Liver (tissue), 9 donors: ENCODE results near the gene CD59. TPM values are rescaled to one million over a fixed set of nuclear protein-coding genes. Genes with fewer than 3 reads are reported as not detected.

Source experiments
- DNase-seq: peaks from one replicate; pipeline ENCODE4 v3.0.0-alpha.2; 2017; ENCODE audit warnings: low spot score
- H3K27ac ChIP-seq, 2 donors: one replicate each; pipeline ENCODE4 v1.7.0; 2013; ENCODE audit warnings: inconsistent platforms in 2 of 2, low read length in 2 of 2, control low read depth in 1 of 2, low read depth in 1 of 2, mild to moderate bottlenecking in 1 of 2
- H3K27me3 ChIP-seq, 4 donors: one replicate each; pipeline versions ENCODE4 v1.6.1 to v1.7.0; 2013; ENCODE audit warnings: low read length in 3 of 4, inconsistent platforms in 1 of 4, mild to moderate bottlenecking in 1 of 4, moderate library complexity in 1 of 4; ENCODE audit not compliant: control insufficient read depth in 4 of 4, insufficient read depth in 4 of 4
- H3K36me3 ChIP-seq, 4 donors: one replicate each; pipeline versions ENCODE4 v1.6.1 to v1.7.0; 2013; ENCODE audit warnings: low read length in 3 of 4, mild to moderate bottlenecking in 3 of 4, low read depth in 1 of 4, moderate library complexity in 1 of 4; ENCODE audit not compliant: control insufficient read depth in 4 of 4, insufficient read depth in 3 of 4
- H3K4me1 ChIP-seq, 4 donors: one replicate each; pipeline versions ENCODE4 v1.6.1 to v1.7.0; 2013; ENCODE audit warnings: low read length in 3 of 4, mild to moderate bottlenecking in 3 of 4, moderate library complexity in 1 of 4; ENCODE audit not compliant: control insufficient read depth in 4 of 4, insufficient read depth in 4 of 4
- H3K4me3 ChIP-seq, 3 donors: one replicate each; pipeline versions ENCODE4 v1.6.1 to v1.7.0; 2013; ENCODE audit warnings: low read length in 3 of 3, control low read depth in 1 of 3, low read depth in 1 of 3, mild to moderate bottlenecking in 1 of 3
- H3K9ac ChIP-seq, 2 donors: one replicate each; pipeline ENCODE4 v1.7.0; 2013; ENCODE audit warnings: low read length in 2 of 2, mild to moderate bottlenecking in 2 of 2, moderate library complexity in 2 of 2, control low read depth in 1 of 2, low read depth in 1 of 2
- H3K9me3 ChIP-seq, 4 donors: one replicate each; pipeline versions ENCODE4 v1.6.1 to v1.7.0; 2013; ENCODE audit warnings: low read length in 3 of 4; ENCODE audit not compliant: control insufficient read depth in 4 of 4
- ATF3 ChIP-seq: IDR thresholded peaks from 2 replicates; pipeline ENCODE4 v1.6.1; 2016; ENCODE audit warnings: antibody characterized with exemption
- EGR1 ChIP-seq, 2 donors: IDR thresholded peaks; 2 replicates each; pipeline ENCODE4 v1.6.1; 2016 to 2018; ENCODE audit warnings: antibody characterized with exemption in 2 of 2, low read depth in 2 of 2
- GABPA ChIP-seq, 2 donors: IDR thresholded peaks in 1 of 2; conservative IDR thresholded peaks in 1 of 2; 2 replicates each; pipeline ENCODE4 v1.6.1; 2016; ENCODE audit warnings: antibody characterized with exemption in 2 of 2, mild to moderate bottlenecking in 1 of 2, moderate library complexity in 1 of 2
- HNF4A ChIP-seq, 2 donors: conservative IDR thresholded peaks; 2 replicates each; pipeline ENCODE4 v1.6.1; 2016; ENCODE audit warnings: antibody characterized with exemption in 2 of 2, mild to moderate bottlenecking in 2 of 2
- HNF4G ChIP-seq: IDR thresholded peaks from 2 replicates; pipeline ENCODE4 v1.6.1; 2016; ENCODE audit warnings: antibody characterized with exemption
- JUND ChIP-seq, 2 donors: IDR thresholded peaks; 2 replicates each; pipeline ENCODE4 v1.6.1; 2016; ENCODE audit warnings: antibody characterized with exemption in 2 of 2
- MAX ChIP-seq: IDR thresholded peaks from 2 replicates; pipeline ENCODE4 v1.6.1; 2016; ENCODE audit warnings: antibody characterized with exemption
- NR2F2 ChIP-seq: IDR thresholded peaks from 2 replicates; pipeline ENCODE4 v1.6.1; 2016; ENCODE audit warnings: antibody characterized with exemption
- RAD21 ChIP-seq, 2 donors: IDR thresholded peaks; 2 replicates each; pipeline ENCODE4 v1.6.1; 2016; ENCODE audit warnings: antibody characterized with exemption in 2 of 2, mild to moderate bottlenecking in 2 of 2
- REST ChIP-seq: IDR thresholded peaks from 2 replicates; pipeline ENCODE4 v1.6.1; 2016; ENCODE audit warnings: antibody characterized with exemption, mild to moderate bottlenecking
- RXRA ChIP-seq, 2 donors: IDR thresholded peaks; 2 replicates each; pipeline ENCODE4 v1.6.1; 2017 to 2018; ENCODE audit warnings: antibody characterized with exemption in 2 of 2, mild to moderate bottlenecking in 1 of 2
- SP1 ChIP-seq: IDR thresholded peaks from 2 replicates; pipeline ENCODE4 v1.6.1; 2018; ENCODE audit warnings: antibody characterized with exemption, mild to moderate bottlenecking
- TAF1 ChIP-seq: conservative IDR thresholded peaks from 2 replicates; pipeline ENCODE4 v1.6.1; 2016; ENCODE audit warnings: antibody characterized with exemption, mild to moderate bottlenecking
- YY1 ChIP-seq: IDR thresholded peaks from 2 replicates; pipeline ENCODE4 v1.6.1; 2016; ENCODE audit warnings: antibody characterized with exemption, mild to moderate bottlenecking
- WGBS: extraction: QIAGEN DNeasy Blood & Tissue Kit; methylation state at CpG from one replicate; pipeline ENCODE4 v1.1.7; 2013; 5-methylcytosine and 5-hydroxymethylcytosine counted together
- polyA plus RNA-seq, 2 donors: library from polyadenylated mRNA; stranded (reverse) in 1 of 2; unstranded in 1 of 2; fragments of 200-250 nt in 1 of 2; fragments of >200 nt in 1 of 2; fragmentation: Nextera tagmentation in 1 of 2; extraction: Ambion mirVana in 1 of 2; gene quantifications; one replicate each; pipeline versions ENCODE4 v1.2.1 to v1.2.3, GENCODE V29; 2013 to 2015
- total RNA-seq, 2 donors: library from RNA; depleted of rRNA; stranded (reverse); fragments of >200 nt; gene quantifications; one replicate each; pipeline ENCODE4 v1.2.3, GENCODE V29; 2014
- donor health status: healthy.
- donor health status: healthy.
- donor health status: healthy.
- donor health status: healthy.
- donor health status: healthy.

Gene CD59
- total and polyA plus RNA-seq, 4 donors = 74.2 to 181 (median 130) TPM

- Histone ChIP-seq H3K27ac (no peak overlapping the region), H3K4me3 (no peak overlapping the region), H3K27me3 (no peaks in the 10 kb centered on the region), H3K9ac (no peak overlapping the region), H3K4me1 (peaks cover 8 to 39% (median 31%) of the 10 kb centered on the region in 4 donors), H3K36me3 (peaks cover 0 to 29% (median 22%) of the 10 kb centered on the region in 4 donors), H3K9me3 (no peaks in the 10 kb centered on the region)
- WGBS = 93% methylated on average over 4 of the region's 4 CpGs
- no peak for DNase-seq
- no peak for TF ChIP-seq SP1
- TF ChIP-seq JUND (IDR thresholded peaks at IDR 0.05) = no peak
- no peak for TF ChIP-seq RXRA (IDR thresholded peaks at IDR 0.05)
- no peak for TF ChIP-seq NR2F2
- TF ChIP-seq MAX = no peak
- TF ChIP-seq GABPA (IDR thresholded peaks at IDR 0.05 in 1 of 2, conservative IDR thresholded peaks at IDR 0.05 in 1 of 2) = no peak
- TF ChIP-seq TAF1 = no peak
- TF ChIP-seq HNF4G = no peak
These were observed 33.3 kb upstream of the CD59 start for GRCh38 chr11:33769542-33769941.

GRCh38 chr11:33767624-33768023 is 31.4 kb upstream of the CD59 start:
- H3K36me3 ChIP-seq = peaks cover 0 to 44% (median 27%) of the 10 kb centered on the region in 4 donors
- TF ChIP-seq HNF4A (conservative IDR thresholded peaks at IDR 0.05) = no peak
- TF ChIP-seq TAF1 = no peak
- no peak for TF ChIP-seq EGR1 (IDR thresholded peaks at IDR 0.05; ENCODE audit: low read depth in 2 of 2)
- no peak for TF ChIP-seq ATF3
- TF ChIP-seq RXRA (IDR thresholded peaks at IDR 0.05) = no peak
- TF ChIP-seq RAD21 (IDR thresholded peaks at IDR 0.05) = no peak
- no peak for TF ChIP-seq SP1
- no peak overlapping the region for H3K27ac ChIP-seq
- no peaks in the 10 kb centered on the region for H3K9me3 ChIP-seq
- no peaks in the 10 kb centered on the region for H3K27me3 ChIP-seq
- no peak overlapping the region for H3K4me3 ChIP-seq
- peaks cover 5 to 27% (median 21%) of the 10 kb centered on the region in 4 donors for H3K4me1 ChIP-seq
- H3K9ac ChIP-seq = no peak overlapping the region
- 95% methylated on average over 4 of the region's 4 CpGs for WGBS
- no peak for DNase-seq

GRCh38 chr11:33766085-33766484 is 29.9 kb upstream of the CD59 start:
- Histone ChIP-seq H3K27me3 (no peaks in the 10 kb centered on the region), H3K4me3 (no peak overlapping the region), H3K9me3 (no peaks in the 10 kb centered on the region), H3K36me3 (peaks cover 0 to 44% (median 27%) of the 10 kb centered on the region in 4 donors), H3K9ac (no peak overlapping the region), H3K4me1 (peaks cover 3 to 15% (median 11%) of the 10 kb centered on the region in 4 donors), H3K27ac (no peak overlapping the region)
- whole genome bisulfite sequencing = 94% methylated on average over 2 of the region's 2 CpGs
- TF ChIP-seq EGR1 (IDR thresholded peaks at IDR 0.05; ENCODE audit: low read depth in 2 of 2) (no peak), GABPA (IDR thresholded peaks at IDR 0.05 in 1 of 2, conservative IDR thresholded peaks at IDR 0.05 in 1 of 2) (no peak), YY1 (no peak), RXRA (IDR thresholded peaks at IDR 0.05) (no peak), REST (no peak), MAX (no peak), HNF4G (no peak), JUND (IDR thresholded peaks at IDR 0.05) (no peak), HNF4A (conservative IDR thresholded peaks at IDR 0.05) (no peak), ATF3 (no peak), RAD21 (IDR thresholded peaks at IDR 0.05) (no peak)
- no peak for DNase-seq
